ENCODE measurements around the gene EEF1A2. TPM values are rescaled to one million over a fixed set of nuclear protein-coding genes. Genes with fewer than 3 reads are reported as not detected.

The EEF1A2 gene
- total and polyA plus RNA-seq, 2 donors from 2014 or later = 1.5 to 18.1 TPM

GRCh38 chr20:63546956-63547724, 48.3 kb upstream of the EEF1A2 start:
- DNase-seq = no peak
- FAIRE-seq = no peak
- H3K4me1 ChIP-seq (ENCODE audit: control insufficient read depth in 2 of 3, insufficient read depth in 2 of 3, low read depth in 1 of 3, low read length in 3 of 3) = no peaks in the 10 kb centered on the region
- H3K27me3 ChIP-seq (ENCODE audit: control insufficient read depth, insufficient read depth, low read length) = no peaks in the 10 kb centered on the region
- H3K27ac ChIP-seq (ENCODE audit: low read depth in 2 of 2, low read length in 2 of 2) = no peak overlapping the region
- H3K4me3 ChIP-seq (ENCODE audit: low read length in 3 of 3) = no peak overlapping the region
- no peaks in the 10 kb centered on the region for H3K36me3 ChIP-seq (ENCODE audit: control insufficient read depth in 2 of 3, insufficient read depth in 3 of 3, low read length in 3 of 3)
- TF ChIP-seq CTCF (IDR thresholded peaks at IDR 0.05; ENCODE audit: borderline replicate concordance, extremely low read depth, insufficient read depth) = no peak
- H3K9ac ChIP-seq (ENCODE audit: low read length in 3 of 3) = no peak overlapping the region
- H3K9me3 ChIP-seq (ENCODE audit: control insufficient read depth in 2 of 3, insufficient read depth in 1 of 3, low read length in 3 of 3) = no peaks in the 10 kb centered on the region
- intact Hi-C loops (cut with DNase I) = no loop called here

- no peaks in the 10 kb centered on the region for H3K4me1 ChIP-seq (ENCODE audit: control insufficient read depth in 2 of 3, insufficient read depth in 2 of 3, low read depth in 1 of 3, low read length in 3 of 3)
- no peaks in the 10 kb centered on the region for H3K27me3 ChIP-seq (ENCODE audit: control insufficient read depth, insufficient read depth, low read length)
- TF ChIP-seq CTCF (IDR thresholded peaks at IDR 0.05; ENCODE audit: borderline replicate concordance, extremely low read depth, insufficient read depth) = no peak
- DNase-seq = peak in 1 of 5 donors; percentile 59
- no peak overlapping the region for H3K4me3 ChIP-seq (ENCODE audit: low read length in 3 of 3)
- no peak overlapping the region for H3K9ac ChIP-seq (ENCODE audit: low read length in 3 of 3)
- H3K9me3 ChIP-seq (ENCODE audit: control insufficient read depth in 2 of 3, insufficient read depth in 1 of 3, low read length in 3 of 3) = no peaks in the 10 kb centered on the region
- no peaks in the 10 kb centered on the region for H3K36me3 ChIP-seq (ENCODE audit: control insufficient read depth in 2 of 3, insufficient read depth in 3 of 3, low read length in 3 of 3)
- no peak overlapping the region for H3K27ac ChIP-seq (ENCODE audit: low read depth in 2 of 2, low read length in 2 of 2)
- intact Hi-C loops (cut with DNase I) = no loop called here
- FAIRE-seq = no peak
Observed at GRCh38 chr20:63546256-63546955, 47.5 kb upstream of the EEF1A2 start.

- no peaks in the 10 kb centered on the region for H3K9me3 ChIP-seq (ENCODE audit: control insufficient read depth in 2 of 3, insufficient read depth in 1 of 3, low read length in 3 of 3)
- no peak overlapping the region for H3K4me3 ChIP-seq (ENCODE audit: low read length in 3 of 3)
- TF ChIP-seq CTCF (IDR thresholded peaks at IDR 0.05; ENCODE audit: borderline replicate concordance, extremely low read depth, insufficient read depth) = no peak
- DNase-seq = no peak
- no peaks in the 10 kb centered on the region for H3K4me1 ChIP-seq (ENCODE audit: control insufficient read depth in 2 of 3, insufficient read depth in 2 of 3, low read depth in 1 of 3, low read length in 3 of 3)
- no peak for FAIRE-seq
- H3K36me3 ChIP-seq (ENCODE audit: control insufficient read depth in 2 of 3, insufficient read depth in 3 of 3, low read length in 3 of 3) = no peaks in the 10 kb centered on the region
- H3K27ac ChIP-seq (ENCODE audit: low read depth in 2 of 2, low read length in 2 of 2) = no peak overlapping the region
- no peaks in the 10 kb centered on the region for H3K27me3 ChIP-seq (ENCODE audit: control insufficient read depth, insufficient read depth, low read length)
- intact Hi-C loops (cut with DNase I) = no loop called here
- no peak overlapping the region for H3K9ac ChIP-seq (ENCODE audit: low read length in 3 of 3)
Observed at GRCh38 chr20:63545814-63546213, 46.9 kb upstream of the EEF1A2 start.

Measured in kidney (tissue), 14 donors.